Tibial nerve (tissue), 4 donors: Measurements from ENCODE around the gene RUNDC3A.

Experiments
- EP300 ChIP-seq, 2 donors: sonication (generic); formaldehyde crosslinking; IDR thresholded peaks; one replicate each; pipeline ENCODE4 v1.6.1; 2017; ENCODE audit warnings: antibody characterized with exemption in 2 of 2, mild to moderate bottlenecking in 1 of 2
- POLR2A ChIP-seq, 2 donors: fragments of 450-650 bp; IDR thresholded peaks; one replicate each; pipeline ENCODE4 v1.6.1; 2017; ENCODE audit warnings: antibody characterized with exemption in 2 of 2, mild to moderate bottlenecking in 2 of 2, moderate library complexity in 2 of 2
- TF ChIP-seq, protein P1 (sequence below), 5 experiments: fragments of 200-600 bp in 3 of 5; fragments of 450-650 bp in 2 of 5; sonication (generic) in 3 of 5; IDR thresholded peaks; one replicate each; pipeline ENCODE4 v1.5.1; 2016 to 2019; ENCODE audit warnings: antibody characterized with exemption in 5 of 5, mild to moderate bottlenecking in 3 of 5, moderate library complexity in 2 of 5

DNA sequence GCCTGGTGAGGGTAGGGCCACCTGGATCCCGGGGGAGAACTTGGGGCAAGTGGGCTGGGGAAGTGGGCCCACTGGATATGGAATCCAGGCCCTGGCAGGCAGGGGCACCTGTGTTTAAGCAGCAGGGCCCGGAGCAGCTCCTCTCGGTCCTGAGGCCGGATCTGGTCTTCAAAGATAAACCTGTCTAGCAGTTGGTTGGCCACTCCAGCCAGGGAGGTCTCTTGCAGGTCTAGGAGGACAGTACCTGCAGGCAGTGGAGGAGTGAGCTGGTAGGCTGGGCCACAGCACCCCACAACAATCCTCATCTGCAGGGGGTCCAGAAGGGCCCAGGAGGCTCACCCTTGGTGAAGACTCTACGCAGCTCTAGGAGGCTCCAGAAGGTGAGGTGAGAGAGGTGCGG, 48.1 kb upstream of the RUNDC3A start:
- TF ChIP-seq, protein P1, sequence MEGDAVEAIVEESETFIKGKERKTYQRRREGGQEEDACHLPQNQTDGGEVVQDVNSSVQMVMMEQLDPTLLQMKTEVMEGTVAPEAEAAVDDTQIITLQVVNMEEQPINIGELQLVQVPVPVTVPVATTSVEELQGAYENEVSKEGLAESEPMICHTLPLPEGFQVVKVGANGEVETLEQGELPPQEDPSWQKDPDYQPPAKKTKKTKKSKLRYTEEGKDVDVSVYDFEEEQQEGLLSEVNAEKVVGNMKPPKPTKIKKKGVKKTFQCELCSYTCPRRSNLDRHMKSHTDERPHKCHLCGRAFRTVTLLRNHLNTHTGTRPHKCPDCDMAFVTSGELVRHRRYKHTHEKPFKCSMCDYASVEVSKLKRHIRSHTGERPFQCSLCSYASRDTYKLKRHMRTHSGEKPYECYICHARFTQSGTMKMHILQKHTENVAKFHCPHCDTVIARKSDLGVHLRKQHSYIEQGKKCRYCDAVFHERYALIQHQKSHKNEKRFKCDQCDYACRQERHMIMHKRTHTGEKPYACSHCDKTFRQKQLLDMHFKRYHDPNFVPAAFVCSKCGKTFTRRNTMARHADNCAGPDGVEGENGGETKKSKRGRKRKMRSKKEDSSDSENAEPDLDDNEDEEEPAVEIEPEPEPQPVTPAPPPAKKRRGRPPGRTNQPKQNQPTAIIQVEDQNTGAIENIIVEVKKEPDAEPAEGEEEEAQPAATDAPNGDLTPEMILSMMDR (IDR thresholded peaks at IDR 0.05) = no peak
- TF ChIP-seq POLR2A (IDR thresholded peaks at IDR 0.05) (no peak), EP300 (IDR thresholded peaks at IDR 0.05) (no peak)
